GM19238 (cell line): ENCODE results near the gene ASPSCR1.
A peak's percentile ranks its signal among the peaks of the same experiment; 100 is the strongest.

Source experiments
- DNase-seq: peaks from one replicate; pipeline ENCODE4 v3.0.0; 2011; ENCODE audit warnings: low spot score; ENCODE audit not compliant: insufficient read length

ASPSCR1 gene

GRCh38 chr17:82054351-82055022 lies 77.1 kb downstream of the ASPSCR1 start:
- DNase-seq: no peak

GRCh38 chr17:82055023-82055964 lies 77.9 kb downstream of the ASPSCR1 start:
- no peak for DNase-seq

GRCh38 chr17:82055965-82056728 lies 78.7 kb downstream of the ASPSCR1 start:
- no peak for DNase-seq

- no peak for DNase-seq
Observed at GRCh38 chr17:82056729-82057621, 79.5 kb downstream of the ASPSCR1 start.

- no peak for DNase-seq
Observed at GRCh38 chr17:82058230-82058854, 80.9 kb downstream of the ASPSCR1 start.

- DNase-seq: no peak
Observed at GRCh38 chr17:82058855-82059249, 81.4 kb downstream of the ASPSCR1 start.

GRCh38 chr17:82059272-82060000 lies 82.0 kb downstream of the ASPSCR1 start:
- DNase-seq: no peak

GRCh38 chr17:82060001-82060380 lies 82.6 kb downstream of the ASPSCR1 start:
- no peak for DNase-seq

GRCh38 chr17:82060614-82061013 lies 83.2 kb downstream of the ASPSCR1 start:
- DNase-seq: no peak

GRCh38 chr17:82061047-82061925 lies 83.9 kb downstream of the ASPSCR1 start:
- DNase-seq: no peak

GRCh38 chr17:82062076-82062983 lies 84.9 kb downstream of the ASPSCR1 start:
- DNase-seq: no peak

- DNase-seq: no peak
Observed at GRCh38 chr17:82062984-82063368, 85.5 kb downstream of the ASPSCR1 start.

GRCh38 chr17:82063424-82064415 lies 86.3 kb downstream of the ASPSCR1 start:
- DNase-seq: no peak

- no peak for DNase-seq
Observed at GRCh38 chr17:82064433-82065192, 87.2 kb downstream of the ASPSCR1 start.

- peak; percentile 74 for DNase-seq
Observed at GRCh38 chr17:82065193-82065637, 87.8 kb downstream of the ASPSCR1 start.
